HG03460 (cell line): ENCODE measurements around the gene SLC9A9.

Source experiments
- ATAC-seq: cut with Tn5 transposase; IDR thresholded peaks from one replicate; pipeline ENCODE4 v1.9.1; 2021; ENCODE audit not compliant: unreplicated experiment

Gene SLC9A9

GRCh38 chr3:143343031-143343430 is 505.2 kb downstream of the SLC9A9 start:
- no peak for ATAC-seq

GRCh38 chr3:143339451-143339850 is 508.8 kb downstream of the SLC9A9 start:
- no peak for ATAC-seq

GRCh38 chr3:143337387-143337786 is 510.9 kb downstream of the SLC9A9 start:
- no peak for ATAC-seq

- ATAC-seq = no peak
Measured at GRCh38 chr3:143334231-143334630, 514.0 kb downstream of the SLC9A9 start.

GRCh38 chr3:143333367-143333766 is 514.9 kb downstream of the SLC9A9 start:
- ATAC-seq = no peak

- no peak for ATAC-seq
Measured at GRCh38 chr3:143332026-143332425, 516.2 kb downstream of the SLC9A9 start.

- ATAC-seq = no peak
Measured at GRCh38 chr3:143331350-143331749, 516.9 kb downstream of the SLC9A9 start.

- ATAC-seq = no peak
Measured at GRCh38 chr3:143330296-143330868, 517.9 kb downstream of the SLC9A9 start.

- no peak for ATAC-seq
Measured at GRCh38 chr3:143329567-143330211, 518.6 kb downstream of the SLC9A9 start.

GRCh38 chr3:143328451-143328850 is 519.8 kb downstream of the SLC9A9 start:
- no peak for ATAC-seq

GRCh38 chr3:143326983-143327778 is 521.1 kb downstream of the SLC9A9 start:
- no peak for ATAC-seq

GRCh38 chr3:143321058-143321769 is 527.1 kb downstream of the SLC9A9 start:
- no peak for ATAC-seq

GRCh38 chr3:143315766-143316165 is 532.5 kb downstream of the SLC9A9 start:
- ATAC-seq = no peak

GRCh38 chr3:143314251-143315093 is 533.8 kb downstream of the SLC9A9 start:
- ATAC-seq = no peak

- no peak for ATAC-seq
Measured at GRCh38 chr3:143313893-143314188, 534.4 kb downstream of the SLC9A9 start.

- no peak for ATAC-seq
Measured at GRCh38 chr3:143313025-143313892, 535.0 kb downstream of the SLC9A9 start.

GRCh38 chr3:143311096-143311495 is 537.2 kb downstream of the SLC9A9 start:
- ATAC-seq = no peak

- no peak for ATAC-seq
Measured at GRCh38 chr3:143309705-143310104, 538.6 kb downstream of the SLC9A9 start.

- no peak for ATAC-seq
Measured at GRCh38 chr3:143307613-143308183, 540.6 kb downstream of the SLC9A9 start.

- ATAC-seq = no peak
Measured at GRCh38 chr3:143306407-143306806, 541.9 kb downstream of the SLC9A9 start.
